Measurements from ENCODE around the gene DCST1.
A peak's percentile ranks its signal among the peaks of the same experiment; 100 is the strongest.

The DCST1 gene, protein sequence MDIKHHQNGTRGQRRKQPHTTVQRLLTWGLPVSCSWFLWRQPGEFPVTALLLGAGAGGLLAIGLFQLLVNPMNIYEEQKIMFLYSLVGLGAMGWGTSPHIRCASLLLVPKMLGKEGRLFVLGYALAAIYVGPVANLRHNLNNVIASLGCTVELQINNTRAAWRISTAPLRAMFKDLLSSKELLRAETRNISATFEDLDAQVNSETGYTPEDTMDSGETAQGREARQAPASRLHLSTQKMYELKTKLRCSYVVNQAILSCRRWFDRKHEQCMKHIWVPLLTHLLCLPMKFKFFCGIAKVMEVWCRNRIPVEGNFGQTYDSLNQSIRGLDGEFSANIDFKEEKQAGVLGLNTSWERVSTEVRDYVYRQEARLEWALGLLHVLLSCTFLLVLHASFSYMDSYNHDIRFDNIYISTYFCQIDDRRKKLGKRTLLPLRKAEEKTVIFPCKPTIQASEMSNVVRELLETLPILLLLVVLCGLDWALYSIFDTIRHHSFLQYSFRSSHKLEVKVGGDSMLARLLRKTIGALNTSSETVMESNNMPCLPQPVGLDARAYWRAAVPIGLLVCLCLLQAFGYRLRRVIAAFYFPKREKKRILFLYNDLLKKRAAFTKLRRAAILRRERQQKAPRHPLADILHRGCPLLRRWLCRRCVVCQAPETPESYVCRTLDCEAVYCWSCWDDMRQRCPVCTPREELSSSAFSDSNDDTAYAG

DNA sequence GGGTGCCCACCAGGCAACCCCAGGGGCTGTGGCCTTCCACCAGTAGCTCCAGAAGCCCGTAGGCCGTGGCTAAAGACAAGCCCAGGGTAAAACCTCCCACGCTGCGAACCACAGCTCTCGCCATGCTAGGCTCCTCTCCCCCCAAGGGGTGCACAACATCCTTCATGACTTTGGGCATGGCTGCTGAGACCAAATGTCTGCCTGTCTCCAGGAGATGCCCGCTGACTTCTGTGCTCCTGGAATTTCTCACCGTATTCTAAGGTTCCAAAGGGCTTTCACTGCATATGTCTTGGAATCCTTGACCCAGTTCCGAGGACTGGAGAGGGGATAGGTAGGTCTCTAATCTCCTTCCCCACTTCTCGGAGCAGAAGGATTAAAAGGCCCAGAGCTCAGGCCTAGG is at the start of gene DCST1, which contains the start of gene DCST2:
DCST1 (plus strand) TSS at position 301 of the 400 bp plus-strand sequence. CDS start 213 bp downstream, outside the sequence.
DCST2 (minus strand) TSS at position 258 of the 400 bp plus-strand sequence; CDS start at position 178, 80 bp downstream.
- TF ChIP-seq, protein P1, sequence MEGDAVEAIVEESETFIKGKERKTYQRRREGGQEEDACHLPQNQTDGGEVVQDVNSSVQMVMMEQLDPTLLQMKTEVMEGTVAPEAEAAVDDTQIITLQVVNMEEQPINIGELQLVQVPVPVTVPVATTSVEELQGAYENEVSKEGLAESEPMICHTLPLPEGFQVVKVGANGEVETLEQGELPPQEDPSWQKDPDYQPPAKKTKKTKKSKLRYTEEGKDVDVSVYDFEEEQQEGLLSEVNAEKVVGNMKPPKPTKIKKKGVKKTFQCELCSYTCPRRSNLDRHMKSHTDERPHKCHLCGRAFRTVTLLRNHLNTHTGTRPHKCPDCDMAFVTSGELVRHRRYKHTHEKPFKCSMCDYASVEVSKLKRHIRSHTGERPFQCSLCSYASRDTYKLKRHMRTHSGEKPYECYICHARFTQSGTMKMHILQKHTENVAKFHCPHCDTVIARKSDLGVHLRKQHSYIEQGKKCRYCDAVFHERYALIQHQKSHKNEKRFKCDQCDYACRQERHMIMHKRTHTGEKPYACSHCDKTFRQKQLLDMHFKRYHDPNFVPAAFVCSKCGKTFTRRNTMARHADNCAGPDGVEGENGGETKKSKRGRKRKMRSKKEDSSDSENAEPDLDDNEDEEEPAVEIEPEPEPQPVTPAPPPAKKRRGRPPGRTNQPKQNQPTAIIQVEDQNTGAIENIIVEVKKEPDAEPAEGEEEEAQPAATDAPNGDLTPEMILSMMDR (IDR thresholded peaks at IDR 0.05) = no peak

DNA sequence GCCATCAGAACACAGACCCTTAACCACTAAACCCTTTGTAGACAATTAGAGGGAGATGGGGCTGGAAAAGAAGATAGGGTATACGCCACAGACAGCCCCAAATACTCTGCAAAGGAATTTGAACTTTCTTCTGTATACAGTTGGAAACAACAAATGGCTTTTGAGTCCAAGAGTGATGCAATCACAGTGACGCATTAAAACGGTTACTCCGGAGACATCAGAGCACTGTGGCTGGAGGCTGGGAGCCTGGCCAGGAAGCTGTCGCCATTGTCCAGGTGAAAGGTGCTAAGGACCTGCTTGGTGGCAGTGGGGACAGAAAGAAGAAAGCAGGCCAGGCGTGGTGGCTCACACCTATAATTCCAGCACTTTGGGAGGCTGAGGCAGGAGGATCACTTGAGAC is 46.3 kb upstream of the DCST1 start:
- TF ChIP-seq, protein P1 (IDR thresholded peaks at IDR 0.05) = no peak

DNA sequence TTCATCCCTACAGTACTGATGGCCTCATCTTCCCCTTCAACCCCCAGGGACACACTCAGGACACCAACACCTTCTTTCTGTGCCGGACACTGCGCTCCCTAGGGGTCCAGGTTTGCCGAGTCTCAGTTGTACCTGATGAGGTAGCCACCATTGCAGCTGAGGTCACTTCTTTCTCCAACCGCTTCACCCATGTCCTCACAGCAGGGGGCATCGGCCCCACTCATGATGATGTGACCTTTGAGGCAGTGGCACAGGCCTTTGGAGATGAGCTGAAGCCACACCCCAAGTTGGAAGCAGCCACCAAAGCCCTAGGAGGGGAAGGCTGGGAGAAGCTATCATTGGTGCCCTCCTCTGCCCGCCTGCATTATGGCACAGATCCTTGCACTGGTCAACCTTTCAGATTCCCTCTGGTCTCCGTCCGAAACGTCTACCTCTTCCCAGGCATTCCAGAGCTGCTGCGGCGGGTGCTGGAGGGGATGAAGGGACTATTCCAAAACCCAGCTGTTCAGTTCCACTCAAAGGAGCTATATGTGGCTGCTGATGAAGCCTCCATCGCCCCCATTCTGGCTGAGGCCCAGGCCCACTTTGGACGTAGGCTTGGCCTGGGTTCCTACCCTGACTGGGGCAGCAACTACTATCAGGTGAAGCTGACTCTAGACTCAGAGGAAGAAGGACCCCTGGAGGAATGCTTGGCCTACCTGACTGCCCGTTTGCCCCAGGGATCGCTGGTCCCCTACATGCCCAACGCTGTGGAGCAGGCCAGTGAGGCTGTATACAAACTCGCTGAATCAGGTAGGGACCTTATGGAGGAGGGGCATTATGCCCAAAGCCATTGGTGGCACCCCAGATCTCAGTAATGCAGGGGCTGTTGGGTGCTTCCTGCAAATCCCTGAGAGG is 45.3 kb upstream of the DCST1 start:
- TF ChIP-seq, protein P1 (IDR thresholded peaks at IDR 0.05) = no peak; the same call in 1 of the 2 replicates

DNA sequence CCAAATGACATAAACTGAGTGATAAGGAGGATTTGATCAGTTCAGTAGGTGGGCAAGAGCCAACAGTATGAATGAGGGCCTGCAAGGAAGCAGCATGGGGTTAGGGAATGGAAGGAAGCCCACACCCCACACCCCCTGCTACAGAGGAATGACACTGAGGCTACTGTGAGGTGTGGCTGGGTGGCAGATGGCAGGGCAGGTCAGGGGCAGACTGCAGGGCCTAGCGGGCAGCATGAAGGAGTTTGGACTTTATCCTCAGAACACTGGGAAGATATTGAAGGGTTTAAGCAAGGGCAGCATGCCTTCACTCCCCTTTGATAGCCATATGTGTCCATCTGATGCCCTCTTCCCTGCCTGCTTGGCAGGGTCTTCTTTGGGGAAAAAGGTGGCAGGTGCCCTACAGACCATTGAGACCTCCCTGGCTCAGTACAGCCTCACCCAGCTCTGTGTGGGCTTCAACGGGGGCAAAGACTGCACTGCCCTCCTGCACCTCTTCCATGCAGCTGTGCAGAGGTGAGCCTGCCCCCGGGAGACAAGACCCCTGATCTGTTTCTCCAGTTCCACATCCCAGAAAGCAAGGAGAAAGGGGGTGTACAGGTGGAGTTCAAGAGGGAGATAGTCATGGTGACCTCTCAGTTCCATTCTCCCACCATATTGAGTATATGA is 44.3 kb upstream of the DCST1 start:
- TF ChIP-seq, protein P1 (IDR thresholded peaks at IDR 0.05) = no peak

DNA sequence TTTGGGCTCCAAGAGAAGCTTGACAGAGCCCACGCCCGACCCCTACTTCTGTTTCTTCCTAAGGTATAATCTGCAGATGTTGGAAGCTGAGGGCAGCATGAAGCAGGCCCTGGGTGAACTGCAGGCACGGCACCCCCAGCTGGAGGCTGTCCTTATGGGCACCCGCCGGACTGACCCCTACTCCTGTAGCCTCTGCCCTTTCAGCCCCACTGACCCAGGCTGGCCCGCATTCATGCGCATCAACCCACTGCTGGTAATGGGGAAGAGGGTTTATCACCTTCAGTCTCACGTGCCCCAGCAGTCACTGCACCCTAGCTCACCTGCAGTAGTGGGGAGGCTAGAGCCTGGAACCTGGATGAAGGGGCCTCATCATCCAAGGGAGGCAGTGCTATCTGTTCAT is 43.3 kb upstream of the DCST1 start:
- TF ChIP-seq, protein P1 (IDR thresholded peaks at IDR 0.05) = no peak

DNA sequence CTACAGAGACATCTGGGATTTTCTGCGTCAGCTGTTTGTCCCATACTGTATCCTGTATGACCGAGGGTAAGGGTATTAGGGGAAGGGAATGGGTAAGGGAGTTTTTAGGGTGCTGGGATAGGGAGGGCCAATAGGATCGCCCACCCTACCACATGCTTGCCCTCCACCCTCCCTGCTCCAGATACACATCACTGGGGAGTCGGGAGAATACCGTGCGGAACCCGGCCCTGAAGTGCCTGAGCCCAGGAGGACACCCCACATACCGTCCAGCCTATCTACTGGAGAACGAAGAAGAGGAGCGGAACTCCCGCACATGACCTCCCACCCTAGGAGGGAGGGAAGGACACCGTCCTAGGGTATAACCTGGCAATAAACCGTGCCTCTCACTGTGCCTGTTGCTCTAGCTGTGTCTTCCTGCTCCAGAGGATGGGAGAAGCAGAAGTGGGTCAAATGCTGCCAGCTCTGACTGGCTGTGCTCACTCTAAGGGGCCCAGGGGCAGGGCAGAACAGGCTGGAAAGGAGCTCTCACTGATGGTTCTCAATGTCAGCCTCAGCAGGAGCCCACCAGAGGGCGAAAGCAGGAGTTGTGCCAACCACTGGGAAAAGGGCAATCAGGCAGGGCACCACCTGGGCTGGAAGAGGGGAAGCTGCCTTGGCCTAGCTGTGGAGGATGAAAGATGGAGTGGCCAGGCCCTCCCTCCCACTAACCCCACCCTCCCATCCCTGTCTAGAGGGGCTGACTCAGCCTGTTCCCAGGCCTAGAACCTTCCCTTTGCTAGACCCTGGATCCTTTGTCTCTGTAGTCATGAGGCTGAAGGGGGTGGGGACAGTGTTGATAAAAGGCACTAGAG is 40.7 kb upstream of the DCST1 start:
- TF ChIP-seq, protein P1 (IDR thresholded peaks at IDR 0.05) = 0 out of 2 replicates have a peak, but pooled peaks have one; percentile 13

Data from LNCAP (cell line).